BE2C (cell line): Measurements from ENCODE around the gene AKAP9.
"Not testable (repeated sequence)": the region's sequence is repeated elsewhere in the genome, so short reads cannot be mapped to it uniquely, and the experiment has no call there.

Source experiments
- DNase-seq: peaks from one replicate; pipeline ENCODE4 v3.0.0-alpha.2; 2020
- H3K27me3 ChIP-seq: fragments of 250-450 bp; sonication (Bioruptor Pico); 2 replicates; pipeline ENCODE4 v1.5.1; 2020; ENCODE audit warnings: mild to moderate bottlenecking
- H3K36me3 ChIP-seq: fragments of 250-450 bp; sonication (Bioruptor Pico); 2 replicates; pipeline ENCODE4 v1.5.1; 2020; ENCODE audit warnings: mild to moderate bottlenecking
- H3K4me1 ChIP-seq: fragments of 250-450 bp; sonication (Bioruptor Pico); 2 replicates; pipeline ENCODE4 v1.5.1; 2020
- H3K4me3 ChIP-seq: 2 replicates; pipeline ENCODE4 v1.5.1; 2011; ENCODE audit warnings: low read depth, low read length
- H3K9me3 ChIP-seq: fragments of 250-450 bp; sonication (Bioruptor Pico); 2 replicates; pipeline ENCODE4 v1.5.1; 2020
- CTCF ChIP-seq: IDR thresholded peaks from 2 replicates; pipeline ENCODE4 v1.5.1; 2012; ENCODE audit warnings: mild to moderate bottlenecking, low read depth, low read length

The AKAP9 gene

GRCh38 chr7:91941450-91941849 lies 788 bp downstream of the AKAP9 start:
- Histone ChIP-seq H3K4me1 (no peaks in the 10 kb centered on the region), H3K27me3 (no peaks in the 10 kb centered on the region), H3K36me3 (no peaks in the 10 kb centered on the region), H3K9me3 (no peaks in the 10 kb centered on the region), H3K4me3 (peak overlapping the region; percentile 94)
- no peak for TF ChIP-seq CTCF
- DNase-seq, result peak; percentile 27

- TF ChIP-seq CTCF, result no peak
- no peak overlapping the region; the same call in 1 of the 2 replicates for H3K4me3 ChIP-seq
- H3K36me3 ChIP-seq, result no peaks in the 10 kb centered on the region
- no peaks in the 10 kb centered on the region for H3K27me3 ChIP-seq
- H3K9me3 ChIP-seq, result no peaks in the 10 kb centered on the region
- H3K4me1 ChIP-seq, result no peaks in the 10 kb centered on the region
- no peak for DNase-seq
These were observed 1.6 kb downstream of the AKAP9 start for GRCh38 chr7:91942312-91942711.

GRCh38 chr7:91944970-91945369 lies 4.3 kb downstream of the AKAP9 start:
- not testable (repeated sequence) for H3K9me3 ChIP-seq, H3K27me3 ChIP-seq, DNase-seq, H3K4me3 ChIP-seq, H3K4me1 ChIP-seq, H3K36me3 ChIP-seq

- Histone ChIP-seq H3K4me1 (no peaks in the 10 kb centered on the region), H3K27me3 (no peaks in the 10 kb centered on the region), H3K4me3 (no peak overlapping the region), H3K36me3 (no peaks in the 10 kb centered on the region), H3K9me3 (no peaks in the 10 kb centered on the region)
- no peak for TF ChIP-seq CTCF
- no peak for DNase-seq
These were observed 4.8 kb downstream of the AKAP9 start for GRCh38 chr7:91945476-91945875.

GRCh38 chr7:91946549-91946948 lies 5.9 kb downstream of the AKAP9 start:
- TF ChIP-seq CTCF, result no peak
- no peak for DNase-seq
- no peak overlapping the region for H3K4me3 ChIP-seq

GRCh38 chr7:91947948-91948347 lies 7.3 kb downstream of the AKAP9 start:
- no peak for TF ChIP-seq CTCF
- no peaks in the 10 kb centered on the region for H3K36me3 ChIP-seq
- H3K27me3 ChIP-seq, result no peaks in the 10 kb centered on the region
- no peak overlapping the region for H3K4me3 ChIP-seq
- H3K4me1 ChIP-seq, result no peaks in the 10 kb centered on the region
- H3K9me3 ChIP-seq, result no peaks in the 10 kb centered on the region
- no peak for DNase-seq

More at GRCh38 chr7:91946549-91946948, 5.9 kb downstream of the AKAP9 start:
- Histone ChIP-seq H3K9me3 (no peaks in the 10 kb centered on the region), H3K36me3 (no peaks in the 10 kb centered on the region), H3K27me3 (no peaks in the 10 kb centered on the region), H3K4me1 (no peaks in the 10 kb centered on the region)
